Activated CD8-positive, alpha-beta memory T cell treated with anti-CD3 and anti-CD28 coated beads, Interleukin-2, amount 10 ng/mL, durations not matched to agents 7 days and 5 days (primary cell): Measurements from ENCODE around the gene UQCC5. TPM values are rescaled to one million over a fixed set of nuclear protein-coding genes. Genes with fewer than 3 reads are reported as not detected.

Source experiments
- ATAC-seq: fragments of 150-1000 bp; cut with Tn5 transposase; one replicate; pipeline ENCODE4 v1.10.0; 2021; ENCODE audit warnings: moderate library complexity
- CTCF ChIA-PET: fragments of 350-600 bp; sonication (Branson Sonifier 250); formaldehyde crosslinking; loops from one replicate; lab custom pipeline; 2021; ENCODE audit warnings: antibody characterized with exemption; lab: Charles Lee
- DNase-seq: peaks from one replicate; pipeline ENCODE4 v3.0.0-alpha.2; 2020
- H3K27ac Mint-ChIP-seq: one replicate; pipeline ENCODE4 v1.8.0; 2021; ENCODE audit warnings: mild to moderate bottlenecking, mixed read lengths
- H3K27me3 Mint-ChIP-seq: one replicate; pipeline ENCODE4 v1.8.0; 2021; ENCODE audit warnings: mixed read lengths
- H3K36me3 Mint-ChIP-seq: one replicate; pipeline ENCODE4 v1.8.0; 2021; ENCODE audit warnings: mild to moderate bottlenecking, mixed read lengths
- H3K4me1 Mint-ChIP-seq: one replicate; pipeline ENCODE4 v1.8.0; 2021; ENCODE audit warnings: mixed read lengths
- H3K4me3 Mint-ChIP-seq: one replicate; pipeline ENCODE4 v1.8.0; 2021; ENCODE audit warnings: mild to moderate bottlenecking, moderate library complexity, mixed read lengths
- H3K9me3 Mint-ChIP-seq: one replicate; pipeline ENCODE4 v1.8.0; 2022; ENCODE audit warnings: low read depth, mixed read lengths
- total RNA-seq, 2 experiments: library from RNA; stranded (reverse); gene quantifications; one replicate each; pipeline ENCODE4 v1.2.3, GENCODE V29; 2021

The UQCC5 gene
- total RNA-seq, 2 experiments from 2014 or later, result 12.9 to 15.5 TPM

- no peak overlapping the region for H3K4me3 Mint-ChIP-seq
- ATAC-seq (no peak), DNase-seq (no peak)
- H3K36me3 Mint-ChIP-seq, result no peaks in the 10 kb centered on the region
- peaks cover 2% of the 10 kb centered on the region for H3K4me1 Mint-ChIP-seq
- CTCF ChIA-PET, result interaction anchor here (0.5 kb wide), 1 partner anchor 236 kb away, joined by 4 read pairs; no protein-coding TSS in a partner anchor
- H3K27me3 Mint-ChIP-seq, result no peaks in the 10 kb centered on the region
- H3K27ac Mint-ChIP-seq, result no peak overlapping the region
- no peaks in the 10 kb centered on the region for H3K9me3 Mint-ChIP-seq
These were observed 23.7 kb upstream of the UQCC5 start for GRCh38 chr3:52512727-52513126.

GRCh38 chr3:52513281-52513680, 23.1 kb upstream of the UQCC5 start:
- DNase-seq, result no peak
- H3K9me3 Mint-ChIP-seq, result no peaks in the 10 kb centered on the region
- H3K4me3 Mint-ChIP-seq, result no peak overlapping the region
- no peak overlapping the region for H3K27ac Mint-ChIP-seq
- peaks cover 2% of the 10 kb centered on the region for H3K4me1 Mint-ChIP-seq
- CTCF ChIA-PET, result no interaction called here
- H3K36me3 Mint-ChIP-seq, result no peaks in the 10 kb centered on the region
- ATAC-seq, result no peak
- H3K27me3 Mint-ChIP-seq, result no peaks in the 10 kb centered on the region

GRCh38 chr3:52514576-52514975, 21.8 kb upstream of the UQCC5 start:
- Mint-ChIP-seq H3K4me1 (peaks cover 2% of the 10 kb centered on the region), H3K36me3 (no peaks in the 10 kb centered on the region), H3K4me3 (no peak overlapping the region), H3K27me3 (no peaks in the 10 kb centered on the region), H3K9me3 (no peaks in the 10 kb centered on the region), H3K27ac (no peak overlapping the region)
- CTCF ChIA-PET, result no interaction called here
- ATAC-seq (no peak), DNase-seq (no peak)

- CTCF ChIA-PET, result no interaction called here
- ATAC-seq (no peak), DNase-seq (no peak)
- Mint-ChIP-seq H3K9me3 (no peaks in the 10 kb centered on the region), H3K4me3 (no peak overlapping the region), H3K27ac (no peak overlapping the region), H3K4me1 (peaks cover 2% of the 10 kb centered on the region), H3K27me3 (no peaks in the 10 kb centered on the region), H3K36me3 (no peaks in the 10 kb centered on the region)
These were observed 21.2 kb upstream of the UQCC5 start for GRCh38 chr3:52515192-52515591.

GRCh38 chr3:52516509-52517195, 19.8 kb upstream of the UQCC5 start:
- CTCF ChIA-PET, result no interaction called here
- no peak for DNase-seq
- ATAC-seq, result no peak
- Mint-ChIP-seq H3K27ac (no peak overlapping the region), H3K4me3 (no peak overlapping the region), H3K27me3 (no peaks in the 10 kb centered on the region), H3K4me1 (peaks cover 2% of the 10 kb centered on the region), H3K9me3 (no peaks in the 10 kb centered on the region), H3K36me3 (no peaks in the 10 kb centered on the region)

- DNase-seq, result no peak
- H3K36me3 Mint-ChIP-seq, result no peaks in the 10 kb centered on the region
- H3K9me3 Mint-ChIP-seq, result no peaks in the 10 kb centered on the region
- no peak overlapping the region for H3K27ac Mint-ChIP-seq
- H3K4me1 Mint-ChIP-seq, result peaks cover under 1% of the 10 kb centered on the region
- CTCF ChIA-PET, result no interaction called here
- no peak for ATAC-seq
- H3K4me3 Mint-ChIP-seq, result no peak overlapping the region
- no peaks in the 10 kb centered on the region for H3K27me3 Mint-ChIP-seq
These were observed 18.3 kb upstream of the UQCC5 start for GRCh38 chr3:52517796-52518722.

GRCh38 chr3:52518723-52519444, 17.5 kb upstream of the UQCC5 start:
- ATAC-seq, result no peak
- Mint-ChIP-seq H3K36me3 (peaks cover under 1% of the 10 kb centered on the region), H3K27me3 (no peaks in the 10 kb centered on the region), H3K9me3 (no peaks in the 10 kb centered on the region), H3K4me1 (no peaks in the 10 kb centered on the region), H3K4me3 (no peak overlapping the region), H3K27ac (no peak overlapping the region)
- no peak for DNase-seq
- CTCF ChIA-PET, result no interaction called here

GRCh38 chr3:52519445-52520140, 16.8 kb upstream of the UQCC5 start:
- CTCF ChIA-PET, result no interaction called here
- no peak overlapping the region for H3K4me3 Mint-ChIP-seq
- H3K9me3 Mint-ChIP-seq, result no peaks in the 10 kb centered on the region
- H3K4me1 Mint-ChIP-seq, result no peaks in the 10 kb centered on the region
- ATAC-seq (no peak), DNase-seq (no peak)
- H3K36me3 Mint-ChIP-seq, result peaks cover 5% of the 10 kb centered on the region
- H3K27me3 Mint-ChIP-seq, result no peaks in the 10 kb centered on the region
- no peak overlapping the region for H3K27ac Mint-ChIP-seq

GRCh38 chr3:52520141-52520667, 16.2 kb upstream of the UQCC5 start:
- peaks cover 5% of the 10 kb centered on the region for H3K36me3 Mint-ChIP-seq
- no peaks in the 10 kb centered on the region for H3K27me3 Mint-ChIP-seq
- CTCF ChIA-PET, result no interaction called here
- no peaks in the 10 kb centered on the region for H3K9me3 Mint-ChIP-seq
- no peak overlapping the region for H3K4me3 Mint-ChIP-seq
- DNase-seq (no peak), ATAC-seq (no peak)
- H3K4me1 Mint-ChIP-seq, result no peaks in the 10 kb centered on the region
- no peak overlapping the region for H3K27ac Mint-ChIP-seq

- CTCF ChIA-PET, result no interaction called here
- DNase-seq, result no peak
- no peaks in the 10 kb centered on the region for H3K27me3 Mint-ChIP-seq
- H3K9me3 Mint-ChIP-seq, result no peaks in the 10 kb centered on the region
- H3K27ac Mint-ChIP-seq, result no peak overlapping the region
- H3K4me1 Mint-ChIP-seq, result no peaks in the 10 kb centered on the region
- ATAC-seq, result no peak
- H3K36me3 Mint-ChIP-seq, result peaks cover 5% of the 10 kb centered on the region
- H3K4me3 Mint-ChIP-seq, result no peak overlapping the region
These were observed 15.5 kb upstream of the UQCC5 start for GRCh38 chr3:52520716-52521487.

- CTCF ChIA-PET, result no interaction called here
- H3K9me3 Mint-ChIP-seq, result no peaks in the 10 kb centered on the region
- H3K27ac Mint-ChIP-seq, result no peak overlapping the region
- no peak for DNase-seq
- H3K4me1 Mint-ChIP-seq, result no peaks in the 10 kb centered on the region
- no peak for ATAC-seq
- H3K4me3 Mint-ChIP-seq, result no peak overlapping the region
- H3K36me3 Mint-ChIP-seq, result peaks cover 5% of the 10 kb centered on the region
- H3K27me3 Mint-ChIP-seq, result no peaks in the 10 kb centered on the region
These were observed 14.9 kb upstream of the UQCC5 start for GRCh38 chr3:52521488-52521824.

GRCh38 chr3:52521881-52522650, 14.3 kb upstream of the UQCC5 start:
- H3K9me3 Mint-ChIP-seq, result no peaks in the 10 kb centered on the region
- no peak for DNase-seq
- CTCF ChIA-PET, result no interaction called here
- peaks cover 5% of the 10 kb centered on the region for H3K36me3 Mint-ChIP-seq
- no peaks in the 10 kb centered on the region for H3K4me1 Mint-ChIP-seq
- H3K27me3 Mint-ChIP-seq, result no peaks in the 10 kb centered on the region
- no peak overlapping the region for H3K27ac Mint-ChIP-seq
- no peak overlapping the region for H3K4me3 Mint-ChIP-seq
- no peak for ATAC-seq
